K562 (cell line): Measurements from ENCODE around the gene CMTM1. TPM values are rescaled to one million over a fixed set of nuclear protein-coding genes. Genes with fewer than 3 reads are reported as not detected.

Experiments
- ATAC-seq: fragments of 200-7000 bp; cut with Tn5 transposase; 3 replicates; pipeline ENCODE4 v1.9.1; 2020; ENCODE audit warnings: moderate library complexity
- BruUV-seq: library from RNA; stranded (reverse); fragments of 400-500 nt; replicated peaks from 2 replicates; lab custom pipeline; 2021; lab: Mats Ljungman, UMichigan
- CTCF ChIA-PET: fragments of 300-600 bp; formaldehyde crosslinking; extraction: SDS; loops from one replicate; lab custom pipeline; 2021; ENCODE audit warnings: low intra/inter-chr PET ratio; lab: Yijun Ruan, JAX
- POLR2A ChIA-PET: fragments of 300-600, 350-650 bp; sonication (Branson Sonifier 250); formaldehyde crosslinking; extraction: SDS; loops from one replicate; lab custom pipeline; 2021; ENCODE audit warnings: antibody characterized with exemption, inconsistent platforms; lab: Yijun Ruan, JAX
- DNase-seq, 4 experiments: peaks; one replicate each; pipeline versions ENCODE4 v3.0.0 to v3.0.0-alpha.2; 2011 to 2018; ENCODE audit warnings: low spot score in 3 of 4, mixed read lengths in 3 of 4; ENCODE audit errors: extremely low read depth in 1 of 4
- FAIRE-seq: peaks from 2 replicates; lab custom pipeline; 2011; peaks lifted over from hg19 to GRCh38; lab: Jason Lieb, UNC
- H2AFZ ChIP-seq: 2 replicates; pipeline ENCODE4 v1.6.0; 2011; ENCODE audit warnings: low read depth, low read length, control low read depth, inconsistent platforms
- H3K27ac ChIP-seq: fragments of 200-600 bp; 3 replicates; pipeline ENCODE4 v1.8.0; 2011; ENCODE audit warnings: low read depth, mild to moderate bottlenecking, control low read depth, inconsistent platforms, low read length, moderate library complexity, mixed read lengths; ENCODE audit errors: extremely low read depth
- H3K27me3 ChIP-seq, 2 experiments: fragments of 300-600 bp in 1 of 2; 2 replicates in 1 of 2; 3 replicates in 1 of 2; pipeline versions ENCODE4 v1.6.0 to v1.8.0; 2011; ENCODE audit warnings: inconsistent platforms in 2 of 2, low read length in 2 of 2, mild to moderate bottlenecking in 1 of 2, mixed read lengths in 1 of 2, moderate library complexity in 1 of 2; ENCODE audit not compliant: control insufficient read depth in 2 of 2, insufficient read depth in 2 of 2
- H3K36me3 ChIP-seq: fragments of 300-600 bp; 3 replicates; pipeline ENCODE4 v1.8.0; 2011; ENCODE audit warnings: mild to moderate bottlenecking, low read length, inconsistent platforms; ENCODE audit not compliant: control insufficient read depth, insufficient read depth
- H3K4me1 ChIP-seq, 2 experiments: fragments of 200-600 bp in 1 of 2; replicated peaks in 1 of 2; 2 replicates in 1 of 2; 3 replicates in 1 of 2; pipeline versions ENCODE4 v1.5.1 to v1.8.0; 2011; ENCODE audit warnings: inconsistent platforms in 2 of 2, low read length in 2 of 2, mild to moderate bottlenecking in 1 of 2, mixed read lengths in 1 of 2, moderate library complexity in 1 of 2; ENCODE audit not compliant: control insufficient read depth in 2 of 2, insufficient read depth in 2 of 2
- H3K4me2 ChIP-seq: 2 replicates; pipeline ENCODE4 v1.6.1; 2011; ENCODE audit warnings: low read length, control low read depth, inconsistent platforms, mixed read lengths; ENCODE audit not compliant: insufficient read depth
- H3K4me3 ChIP-seq: fragments of 200-600 bp; sonication (generic), shearing (Covaris generic); 2 replicates; pipeline ENCODE4 v1.5.1; 2016; ENCODE audit warnings: control low read depth, inconsistent platforms
- H3K79me2 ChIP-seq: fragments of 200-600 bp; 3 replicates; pipeline ENCODE4 v1.8.0; 2011; ENCODE audit warnings: low read length, inconsistent platforms; ENCODE audit not compliant: control insufficient read depth, insufficient read depth
- H3K9ac ChIP-seq, 2 experiments: 2 replicates each; pipeline versions ENCODE4 v1.6.0 to v1.6.1; 2011; ENCODE audit warnings: low read depth in 2 of 2, low read length in 2 of 2, control low read depth in 1 of 2, inconsistent platforms in 1 of 2, mild to moderate bottlenecking in 1 of 2, mixed read lengths in 1 of 2; ENCODE audit not compliant: insufficient read depth in 1 of 2
- H3K9me1 ChIP-seq: one replicate; pipeline ENCODE4 v1.6.0; 2011; ENCODE audit warnings: inconsistent platforms, mild to moderate bottlenecking, low read length, moderate library complexity; ENCODE audit not compliant: control insufficient read depth, insufficient read depth
- H3K9me3 ChIP-seq: replicated peaks from 2 replicates; pipeline ENCODE4 v1.5.1; 2011; ENCODE audit warnings: low read depth, low read length, inconsistent platforms; ENCODE audit not compliant: control insufficient read depth, insufficient read depth
- H4K20me1 ChIP-seq: replicated peaks from 2 replicates; pipeline ENCODE4 v1.6.1; 2011; ENCODE audit warnings: low read length, inconsistent platforms, mixed read lengths; ENCODE audit not compliant: control insufficient read depth, insufficient read depth
- CREBBP ChIP-seq: IDR thresholded peaks from one replicate; pipeline ENCODE4 v1.6.1; 2012; ENCODE audit warnings: low read depth, mild to moderate bottlenecking, control low read depth, inconsistent platforms, low read length
- GABPB2 ChIP-seq: fragments of 250-450 bp; sonication (Bioruptor Pico); conservative IDR thresholded peaks from 2 replicates; pipeline ENCODE4 v1.5.1; 2021; ENCODE audit warnings: mild to moderate bottlenecking
- JUN ChIP-seq, 2 experiments: sonication (generic) in 1 of 2; formaldehyde crosslinking in 1 of 2; IDR thresholded peaks; 2 replicates each; pipeline versions ENCODE4 v1.6.1 to v1.8.0; 2012 to 2022; ENCODE audit warnings: borderline replicate concordance in 2 of 2, mild to moderate bottlenecking in 2 of 2, improper control_type of control experiment in 1 of 2, low read depth in 1 of 2, low read length in 1 of 2, missing genetic modification reagents in 1 of 2
- MAFG ChIP-seq: fragments of 450-650 bp; conservative IDR thresholded peaks from 2 replicates; pipeline ENCODE4 v1.6.1; 2016; ENCODE audit warnings: missing genetic modification characterization, missing compliant biosample characterization
- PRPF4 ChIP-seq: fragments of 200-400 bp; formaldehyde crosslinking; IDR thresholded peaks from one replicate; pipeline ENCODE4 v1.6.1; 2017; ENCODE audit warnings: low read length, low read depth, mild to moderate bottlenecking; ENCODE audit not compliant: insufficient read depth, poor library complexity, severe bottlenecking
- SMARCA4 ChIP-seq: fragments of 450-650 bp; IDR thresholded peaks from 2 replicates; pipeline ENCODE4 v1.6.1; 2016
- TGIF2 ChIP-seq: sonication (generic); formaldehyde crosslinking; IDR thresholded peaks from 2 replicates; pipeline ENCODE4 v1.8.1; 2022; ENCODE audit warnings: mild to moderate bottlenecking, missing genetic modification reagents, moderate library complexity
- ZNF41 ChIP-seq: fragments of 250-450 bp; sonication (Bioruptor Pico); conservative IDR thresholded peaks from 2 replicates; pipeline ENCODE4 v1.4.0; 2020; ENCODE audit warnings: mild to moderate bottlenecking
- ZNF431 ChIP-seq: sonication (generic); formaldehyde crosslinking; IDR thresholded peaks from 2 replicates; pipeline ENCODE4 v1.8.0; 2022; ENCODE audit warnings: mild to moderate bottlenecking, missing genetic modification reagents
- ZNF507 ChIP-seq: conservative IDR thresholded peaks from 2 replicates; pipeline ENCODE4 v1.6.1; 2017; ENCODE audit warnings: missing genetic modification characterization, missing compliant biosample characterization
- ZNF586 ChIP-seq: fragments of 450-650 bp; formaldehyde crosslinking; conservative IDR thresholded peaks from 2 replicates; pipeline ENCODE4 v1.4.0; 2020; ENCODE audit warnings: mild to moderate bottlenecking, moderate library complexity
- WGBS: fragments of 100-300 bp; shearing (Covaris generic); methylation state at CpG from one replicate; pipeline ENCODE4 v1.1.6; 2016; ENCODE audit warnings: low coverage, mixed read lengths; ENCODE audit not compliant: insufficient coverage; ENCODE audit errors: missing lambda C conversion rate; 5-methylcytosine and 5-hydroxymethylcytosine counted together
- in situ Hi-C: fragments of 300-500 bp; cut with MboI; formaldehyde crosslinking; loops from 4 replicates; pipeline ENCODE4 v1.15.0; 2018; ENCODE audit warnings: inconsistent platforms, mixed read lengths
- intact Hi-C: fragments of 100-400 bp; cut with micrococcal nuclease; formaldehyde crosslinking; loops from 2 replicates; pipeline ENCODE4 v1.14.2; 2022
- polyA plus RNA-seq, 8 experiments: library from polyadenylated mRNA; depleted of rRNA in 4 of 8; stranded (reverse) in 5 of 8; unstranded in 3 of 8; fragments of >200 nt; fragmentation: Nextera tagmentation in 2 of 8; fragmentation: Illumina TruSeq in 1 of 8; extraction: Ambion mirVana in 2 of 8; extraction: Trizol in 1 of 8; gene quantifications; 2 replicates each; pipeline versions ENCODE4 v1.2.1 to v1.2.3, GENCODE V29; 2011 to 2014; ENCODE audit warnings: inconsistent platforms in 1 of 8, missing spikeins in 1 of 8
- total RNA-seq, 7 experiments: library from RNA; depleted of rRNA in 6 of 7; stranded (reverse); fragments of >200 nt in 6 of 7; fragmentation: Illumina TruSeq in 2 of 7; extraction: Trizol in 2 of 7; gene quantifications; 2 replicates each; pipeline versions ENCODE4 v1.2.1 to v1.2.3, GENCODE V29; 2011 to 2021; ENCODE audit warnings: low replicate concordance in 1 of 7
- TF ChIP-seq, protein P1 (sequence below): fragments of 250-450 bp; sonication (Bioruptor Pico); IDR thresholded peaks from 2 replicates; pipeline ENCODE4 v1.8.0; 2021; ENCODE audit warnings: mild to moderate bottlenecking, moderate library complexity

The CMTM1 gene
- total and polyA plus RNA-seq, 9 of the 15 experiments (the other 6 are each of a cell fraction or from before 2014, with no cell fraction given): 0.25 to 2.6 (median 1.1) TPM; not detected in 2

DNA sequence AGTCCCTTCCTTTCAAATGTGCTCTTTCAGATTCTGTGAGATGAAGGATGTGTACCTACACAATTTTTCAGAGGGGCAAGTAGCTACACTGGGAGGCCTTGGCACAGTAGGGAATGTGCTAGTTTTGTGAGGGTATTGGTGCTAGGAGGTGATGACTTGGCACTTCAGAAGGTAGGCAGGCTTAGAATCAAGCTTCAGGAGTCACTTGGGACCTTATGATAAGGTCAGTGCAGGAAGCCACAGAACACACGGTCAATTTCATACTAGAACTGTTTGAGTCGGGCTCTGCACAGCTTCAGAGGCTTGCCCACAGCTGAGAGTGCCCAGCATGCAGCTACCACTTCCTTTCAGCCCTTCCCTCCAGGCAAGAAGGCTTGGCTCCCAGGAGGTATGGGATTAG, 6.1 kb downstream of the CMTM1 start (continued):
- TF ChIP-seq ZNF41 (no peak), ZNF507 (tag) (no peak), MAFG (tag) (peak; percentile 69), TGIF2 (CRISPR knock-in tag) (no peak)

DNA sequence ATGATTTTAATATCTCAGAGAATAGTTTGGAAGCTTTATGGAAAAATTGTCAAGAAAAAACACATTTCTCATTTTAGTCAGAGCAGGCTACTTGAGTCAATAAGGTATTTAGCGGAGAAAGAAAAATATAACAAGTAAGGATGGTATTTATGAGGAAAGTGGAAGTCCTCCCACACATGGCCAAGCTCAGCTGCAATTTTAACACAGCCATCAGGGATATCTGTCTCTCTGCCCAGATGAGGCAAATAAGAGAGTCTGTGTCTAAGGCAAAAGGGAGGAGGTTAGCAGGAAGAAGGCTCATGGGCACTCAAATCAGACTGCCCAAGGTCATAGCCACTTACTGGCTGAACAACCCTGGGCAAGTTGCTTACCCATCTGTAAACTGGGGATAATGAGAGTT, 7.8 kb downstream of the CMTM1 start:
- H2AFZ ChIP-seq: no peak overlapping the region
- H3K9me3 ChIP-seq: no peaks in the 10 kb centered on the region
- DNase-seq (no peak), ATAC-seq (no peak), FAIRE-seq (no peak)
- CTCF ChIA-PET: no interaction called here
- no peaks in the 10 kb centered on the region for H3K36me3 ChIP-seq
- H3K4me3 ChIP-seq: no peak overlapping the region
- intact Hi-C loops: no loop called here
- no peaks in the 10 kb centered on the region for H3K9me1 ChIP-seq
- in situ Hi-C loops: no loop called here
- H3K27ac ChIP-seq: no peak overlapping the region
- no peak overlapping the region for H3K9ac ChIP-seq
- H3K4me2 ChIP-seq: no peak overlapping the region; the same call in 1 of the 2 replicates
- WGBS: 60% methylated on average over 1 of the region's 1 CpG
- peaks cover 4 to 7% of the 10 kb centered on the region in 2 experiments; a peak in 3 of 5 replicates for H3K27me3 ChIP-seq
- POLR2A ChIA-PET: interaction anchor here (1.0 kb wide), 1 partner anchor 10 kb away, joined by 6 read pairs; no protein-coding TSS in a partner anchor
- no TSS peak for BruUV-seq
- H4K20me1 ChIP-seq: no peaks in the 10 kb centered on the region
- H3K4me1 ChIP-seq: peaks cover 9 to 15% of the 10 kb centered on the region in 2 experiments
- no peaks in the 10 kb centered on the region for H3K79me2 ChIP-seq
- no peak for TF ChIP-seq PRPF4
- no peak for TF ChIP-seq SMARCA4
- TF ChIP-seq GABPB2 (CRISPR knock-in tag): no peak
- no peak for TF ChIP-seq ZNF586 (CRISPR knock-in tag)
- no peak for TF ChIP-seq CREBBP
- TF ChIP-seq ZNF431 (CRISPR knock-in tag): no peak
- TF ChIP-seq, protein P1, sequence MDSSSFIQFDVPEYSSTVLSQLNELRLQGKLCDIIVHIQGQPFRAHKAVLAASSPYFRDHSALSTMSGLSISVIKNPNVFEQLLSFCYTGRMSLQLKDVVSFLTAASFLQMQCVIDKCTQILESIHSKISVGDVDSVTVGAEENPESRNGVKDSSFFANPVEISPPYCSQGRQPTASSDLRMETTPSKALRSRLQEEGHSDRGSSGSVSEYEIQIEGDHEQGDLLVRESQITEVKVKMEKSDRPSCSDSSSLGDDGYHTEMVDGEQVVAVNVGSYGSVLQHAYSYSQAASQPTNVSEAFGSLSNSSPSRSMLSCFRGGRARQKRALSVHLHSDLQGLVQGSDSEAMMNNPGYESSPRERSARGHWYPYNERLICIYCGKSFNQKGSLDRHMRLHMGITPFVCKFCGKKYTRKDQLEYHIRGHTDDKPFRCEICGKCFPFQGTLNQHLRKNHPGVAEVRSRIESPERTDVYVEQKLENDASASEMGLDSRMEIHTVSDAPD (CRISPR knock-in tag): no peak
- no peak for TF ChIP-seq JUN (IDR thresholded peaks at IDR 0.05; ENCODE audit: borderline replicate concordance, low read depth, low read length)
- TF ChIP-seq JUN (CRISPR knock-in tag; IDR thresholded peaks at IDR 0.05; ENCODE audit: borderline replicate concordance): no peak
